HG03521 (cell line): ENCODE measurements around the gene NOG.

Experiments used
- ATAC-seq: cut with Tn5 transposase; IDR thresholded peaks from one replicate; pipeline ENCODE4 v1.9.1; 2021; ENCODE audit warnings: mild to moderate bottlenecking, moderate library complexity; ENCODE audit not compliant: unreplicated experiment

The NOG gene

GRCh38 chr17:56635641-56636040, 42.1 kb downstream of the NOG start:
- ATAC-seq, result no peak

- no peak for ATAC-seq
These were observed 42.8 kb downstream of the NOG start for GRCh38 chr17:56636265-56636664.

- no peak for ATAC-seq
These were observed 43.8 kb downstream of the NOG start for GRCh38 chr17:56637254-56637653.

DNA sequence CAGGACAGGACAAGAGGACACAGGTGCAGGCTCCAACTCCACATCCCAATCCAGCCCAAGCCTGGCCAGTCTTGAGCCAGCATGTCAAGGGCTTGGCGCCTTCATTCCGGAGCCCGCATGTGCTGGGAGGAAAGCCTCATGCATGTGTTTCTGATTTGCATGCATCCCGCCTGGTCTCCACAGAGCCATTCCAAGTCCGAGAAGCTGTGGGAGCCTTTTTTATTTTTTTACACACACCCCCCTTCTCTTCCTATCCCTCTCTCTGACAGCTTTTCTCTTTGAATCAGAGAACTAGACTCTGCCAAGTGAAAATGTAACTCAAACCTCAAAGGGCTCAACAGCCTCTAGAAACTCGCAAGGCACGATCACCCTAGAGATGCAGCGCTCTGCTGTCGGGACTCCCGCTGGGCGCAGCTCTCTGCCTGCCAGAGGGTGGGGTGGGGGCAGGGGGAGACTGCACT, 45.1 kb downstream of the NOG start:
- no peak for ATAC-seq

DNA sequence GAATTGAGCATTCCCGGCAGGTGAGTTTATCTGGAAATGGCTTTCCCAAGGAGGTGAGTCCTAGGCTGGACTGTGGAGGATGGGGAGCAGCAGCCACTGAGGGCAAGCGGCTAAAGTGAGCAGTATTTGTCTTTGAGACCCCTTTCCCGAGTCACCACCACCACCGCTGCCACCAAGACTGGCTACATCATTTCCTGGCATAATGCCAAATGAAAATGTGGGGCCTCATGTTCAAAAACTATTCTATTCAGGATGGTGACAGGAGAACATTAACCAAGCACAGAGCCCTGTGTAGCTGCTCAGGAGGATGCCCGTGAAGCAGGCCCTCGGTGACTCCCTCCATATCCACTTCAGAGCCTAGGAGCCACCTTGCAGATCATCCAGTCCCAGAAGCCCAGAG, 46.0 kb downstream of the NOG start:
- no peak for ATAC-seq

DNA sequence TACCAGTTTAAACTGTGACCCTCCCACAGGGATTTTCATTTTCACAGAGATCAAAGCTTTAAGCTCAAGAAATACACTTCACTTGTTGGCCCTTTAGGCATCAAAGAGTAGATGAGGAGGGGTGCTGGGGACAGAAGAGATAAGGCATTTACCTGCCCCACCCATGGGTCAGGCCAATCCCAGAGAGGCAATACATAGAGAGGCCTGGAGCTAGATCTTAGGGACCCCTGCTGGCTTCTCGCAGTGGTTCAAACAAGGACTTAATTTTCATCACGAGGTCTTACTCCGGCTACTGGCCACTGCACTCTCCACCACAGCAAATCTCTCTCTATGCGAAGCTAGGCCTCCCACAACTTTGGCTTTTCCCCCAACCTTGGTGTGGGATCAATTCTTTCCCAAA, 46.6 kb downstream of the NOG start:
- no peak for ATAC-seq

DNA sequence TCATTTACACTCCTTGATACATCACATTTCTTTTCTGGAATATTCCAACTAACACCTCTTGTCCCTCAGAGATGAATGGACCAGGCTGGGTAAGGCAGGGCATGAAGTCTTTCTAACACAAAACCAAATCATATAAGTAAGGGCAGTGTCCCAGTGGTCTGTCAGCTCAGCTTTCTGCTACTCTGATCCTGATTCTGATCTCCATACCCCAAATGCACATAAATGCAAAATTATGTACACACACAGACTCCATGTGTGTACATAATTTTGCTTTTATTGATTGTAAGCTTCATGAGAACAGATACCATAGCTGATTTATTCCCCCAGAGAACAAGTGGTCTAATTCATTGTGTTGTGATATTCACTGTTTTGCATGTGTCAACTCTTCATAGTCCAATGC, 47.9 kb downstream of the NOG start:
- ATAC-seq, result no peak

DNA sequence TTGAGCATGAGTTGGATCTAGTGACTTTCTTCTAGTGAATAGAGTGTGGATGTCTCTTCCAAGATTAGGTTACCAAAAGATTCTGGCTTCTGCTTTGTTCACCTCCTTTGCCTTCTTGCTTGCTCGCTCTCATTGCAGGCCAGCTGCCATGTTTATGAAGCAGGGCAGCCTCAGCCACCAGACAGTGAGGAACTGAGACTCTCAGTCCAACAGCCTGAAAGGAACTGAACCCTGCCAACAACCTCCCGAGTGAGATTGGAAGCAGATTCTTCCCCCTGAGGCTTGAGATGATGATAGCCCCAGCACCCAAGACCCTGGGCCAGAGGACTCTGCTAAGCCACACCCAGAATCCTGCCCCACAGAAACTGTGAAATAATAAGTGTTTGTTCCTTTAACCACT, 48.4 kb downstream of the NOG start:
- no peak for ATAC-seq

- ATAC-seq, result no peak
These were observed 48.9 kb downstream of the NOG start for GRCh38 chr17:56642424-56642823.
